Stimulated activated CD4-positive, alpha-beta T cell treated with anti-CD3 and anti-CD28 coated beads, Interleukin-2, amount 100 ng/mL, for 4 hours (primary cell): ENCODE results near the gene PLPPR3.

Experiments
- DNase-seq: peaks from one replicate; pipeline ENCODE4 v3.0.0-alpha.2; 2020; ENCODE audit warnings: low read depth

Gene PLPPR3

DNA sequence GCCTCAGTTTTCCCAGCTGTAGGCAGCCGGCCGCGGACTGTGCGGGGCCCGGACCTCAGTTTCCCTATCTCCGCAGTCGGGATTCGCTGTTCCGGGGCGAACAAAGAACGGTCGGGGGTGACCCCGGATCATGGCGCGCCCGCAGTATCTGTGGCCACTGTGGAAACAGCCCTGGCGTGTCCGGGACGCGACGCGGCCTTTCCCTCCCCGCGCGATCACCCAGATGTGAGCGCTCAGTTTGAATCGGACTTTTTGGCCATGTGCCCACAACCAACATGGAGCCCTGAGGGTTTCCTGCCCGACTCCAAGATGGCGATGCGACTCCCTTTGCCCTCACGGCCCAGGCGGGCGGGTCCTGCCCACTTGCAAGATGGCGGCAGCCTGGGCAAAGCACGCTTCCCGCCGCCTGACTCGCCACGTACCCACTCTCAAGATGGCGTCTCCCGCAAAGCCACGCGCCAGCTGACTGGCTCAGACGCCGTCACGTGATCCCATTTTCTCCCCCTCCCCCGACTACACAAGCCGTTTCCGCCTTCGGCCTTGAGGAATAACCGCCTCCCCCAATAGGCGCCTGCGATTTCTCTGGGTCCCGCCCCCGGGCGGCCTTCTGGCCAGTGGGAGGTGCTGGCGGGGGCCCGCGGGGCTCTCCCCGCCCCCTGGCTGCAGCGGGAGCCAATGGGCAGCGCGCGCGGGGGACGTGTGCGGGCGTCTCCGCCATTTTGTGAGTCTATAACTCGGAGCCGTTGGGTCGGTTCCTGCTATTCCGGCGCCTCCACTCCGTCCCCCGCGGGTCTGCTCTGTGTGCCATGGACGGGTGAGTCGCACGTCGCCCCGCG is 24.8 kb downstream of the PLPPR3 start, which contains the start of gene PTBP1:
PTBP1 (plus strand) TSS at position 761 of the 836 bp plus-strand sequence; CDS start at position 807, 46 bp downstream.
- DNase-seq, result peak; percentile 100

DNA sequence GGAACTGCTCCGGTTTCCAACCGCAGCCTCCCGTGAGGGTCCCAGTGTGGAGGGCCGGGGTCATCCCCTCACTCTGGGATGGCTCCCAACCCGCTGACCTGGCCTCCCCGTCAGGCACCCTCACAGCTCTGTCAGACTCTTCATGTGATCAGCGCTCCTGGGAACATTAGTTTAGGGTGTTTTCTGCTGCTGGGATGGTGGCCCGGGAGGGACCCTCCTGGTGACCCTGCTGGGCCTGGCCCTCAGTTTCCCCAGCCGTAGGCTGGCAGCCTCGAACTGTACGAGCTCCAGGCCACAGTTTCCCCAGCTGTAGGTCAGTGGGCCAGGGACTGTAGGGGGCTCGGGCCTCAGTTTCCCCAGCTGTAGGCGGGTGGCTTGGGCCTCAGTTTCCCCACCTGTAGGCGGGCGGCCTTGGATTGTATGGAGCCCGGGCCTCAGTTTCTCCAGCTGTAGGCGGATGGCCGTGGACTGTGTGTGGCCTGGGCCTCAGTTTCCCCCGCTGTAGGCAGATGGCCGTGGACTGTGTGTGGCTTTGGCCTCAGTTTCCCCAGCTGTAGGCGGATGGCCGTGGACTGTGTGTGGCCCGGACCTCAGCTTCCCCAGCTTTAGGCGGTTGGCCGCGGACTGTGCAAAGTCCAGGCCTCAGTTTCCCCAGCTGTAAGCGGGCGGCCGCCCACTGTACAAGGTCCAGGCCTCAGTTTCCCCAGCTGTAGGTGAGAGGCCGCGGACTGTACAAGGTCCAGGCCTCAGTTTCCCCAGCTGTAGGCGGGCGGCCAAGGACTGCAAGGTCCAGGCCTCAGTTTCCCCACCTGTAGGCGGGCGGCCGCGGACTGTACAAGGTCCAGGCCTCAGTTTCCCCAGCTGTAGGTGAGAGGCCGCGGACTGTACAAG is 25.8 kb downstream of the PLPPR3 start:
- DNase-seq, result no peak

DNA sequence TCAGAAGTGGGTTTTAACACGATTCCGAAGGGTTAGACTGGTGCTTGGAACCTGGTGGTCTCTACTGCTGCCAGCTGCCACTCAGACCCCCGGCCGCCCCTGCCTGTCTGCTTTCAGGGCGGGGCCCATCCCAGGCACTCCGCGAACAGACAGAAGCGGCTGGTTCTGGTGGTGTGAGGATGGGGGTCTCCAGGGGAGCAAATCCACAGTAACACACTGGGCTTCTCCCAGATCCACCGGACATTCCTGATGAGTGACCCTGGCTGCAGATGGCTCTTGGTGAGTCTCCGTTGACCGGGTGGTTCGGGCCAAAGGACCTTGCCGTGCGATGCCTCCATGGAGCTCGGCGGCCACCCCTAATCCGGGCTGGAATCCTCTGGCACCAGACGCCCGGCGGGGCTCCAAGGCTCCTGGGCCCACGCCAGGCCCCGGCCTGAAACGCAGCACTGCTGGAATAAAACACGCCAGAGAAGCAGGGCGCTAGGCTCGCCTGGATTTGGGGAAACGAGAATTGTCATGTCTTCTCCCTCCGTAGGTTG is 26.6 kb downstream of the PLPPR3 start:
- DNase-seq, result no peak

DNA sequence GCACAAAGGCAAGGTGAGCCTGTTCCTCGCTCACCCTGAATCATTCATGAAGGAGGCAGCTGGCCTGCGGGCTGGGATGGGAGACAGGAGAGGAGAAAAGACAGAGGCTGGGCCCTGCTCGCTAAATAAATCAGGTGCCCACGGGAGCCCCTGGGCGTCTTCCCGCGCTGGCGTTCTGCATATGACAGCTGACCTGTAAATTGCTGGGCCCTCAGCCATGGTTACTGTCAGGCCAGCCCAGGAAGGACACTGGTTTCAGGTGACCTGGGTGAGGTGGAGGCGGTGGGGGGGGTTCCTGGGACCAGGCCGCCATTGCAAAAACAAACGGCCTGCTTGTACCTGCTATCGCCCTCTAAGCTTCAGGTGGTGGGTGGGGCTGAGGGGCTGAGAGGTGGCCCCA is 27.9 kb downstream of the PLPPR3 start:
- DNase-seq, result no peak

DNA sequence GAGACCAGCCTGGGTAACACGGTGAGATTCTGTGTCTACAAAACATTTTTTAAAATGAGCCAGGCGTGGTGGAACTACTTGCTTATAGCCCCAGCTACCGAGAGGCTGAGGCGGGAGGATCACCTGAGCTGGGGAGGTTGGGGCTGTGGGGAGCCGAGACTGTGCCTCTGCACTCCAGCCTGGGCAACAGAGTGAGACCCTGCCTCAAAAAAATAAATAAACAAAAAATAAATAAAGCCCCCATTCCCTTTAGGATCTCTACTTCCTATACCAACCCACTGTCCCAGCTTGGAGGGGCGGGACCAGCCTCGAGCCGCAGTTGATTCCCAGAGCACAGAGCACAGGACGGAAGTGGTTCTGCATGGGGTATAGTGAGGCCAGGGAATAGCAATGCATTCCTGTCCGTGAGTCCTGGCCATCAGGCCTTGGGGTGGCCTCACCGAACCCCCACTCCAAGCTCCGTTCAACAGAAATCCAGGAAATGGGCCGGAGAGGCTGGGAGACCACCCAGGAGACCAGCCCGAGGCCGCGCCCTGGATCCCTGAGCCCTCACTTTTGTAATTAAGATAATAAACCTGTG is 29.4 kb downstream of the PLPPR3 start:
- no peak for DNase-seq

DNA sequence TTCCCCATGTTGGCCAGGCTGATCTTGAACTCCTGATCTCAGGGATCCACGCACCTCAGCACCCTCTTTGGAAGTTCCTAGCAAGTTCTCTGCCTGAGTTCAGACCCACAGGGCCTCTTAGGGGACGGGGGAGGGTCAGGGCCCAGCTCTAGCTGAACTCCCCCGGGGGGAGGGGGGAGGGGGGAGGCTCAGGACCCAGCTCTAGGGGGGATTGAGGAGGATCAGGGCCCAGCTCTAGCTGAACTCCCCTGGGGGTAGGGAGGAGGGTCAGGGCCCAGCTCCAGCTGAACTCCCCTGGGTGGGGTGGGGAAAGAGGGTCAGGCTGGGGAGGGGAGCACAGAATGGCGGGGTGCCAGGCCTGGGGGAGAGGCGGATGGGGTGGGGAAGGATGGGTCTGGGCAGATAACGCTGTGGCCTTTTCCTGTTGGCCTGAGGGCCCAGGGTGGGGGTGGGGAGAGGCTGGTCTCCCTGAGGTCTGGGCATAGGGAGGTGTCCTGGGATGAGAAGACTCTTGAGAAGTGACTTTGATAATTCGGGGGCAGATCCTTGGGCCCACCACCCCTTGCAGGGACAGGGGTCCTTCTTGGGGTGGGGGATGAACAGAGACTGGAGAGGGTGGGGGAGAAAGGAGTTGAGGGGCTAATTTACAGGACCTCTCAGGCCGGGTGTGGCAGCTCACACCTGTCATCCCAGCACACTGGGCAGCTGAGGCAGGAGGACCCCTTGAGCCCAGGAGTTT is 30.0 kb downstream of the PLPPR3 start:
- no peak for DNase-seq

DNA sequence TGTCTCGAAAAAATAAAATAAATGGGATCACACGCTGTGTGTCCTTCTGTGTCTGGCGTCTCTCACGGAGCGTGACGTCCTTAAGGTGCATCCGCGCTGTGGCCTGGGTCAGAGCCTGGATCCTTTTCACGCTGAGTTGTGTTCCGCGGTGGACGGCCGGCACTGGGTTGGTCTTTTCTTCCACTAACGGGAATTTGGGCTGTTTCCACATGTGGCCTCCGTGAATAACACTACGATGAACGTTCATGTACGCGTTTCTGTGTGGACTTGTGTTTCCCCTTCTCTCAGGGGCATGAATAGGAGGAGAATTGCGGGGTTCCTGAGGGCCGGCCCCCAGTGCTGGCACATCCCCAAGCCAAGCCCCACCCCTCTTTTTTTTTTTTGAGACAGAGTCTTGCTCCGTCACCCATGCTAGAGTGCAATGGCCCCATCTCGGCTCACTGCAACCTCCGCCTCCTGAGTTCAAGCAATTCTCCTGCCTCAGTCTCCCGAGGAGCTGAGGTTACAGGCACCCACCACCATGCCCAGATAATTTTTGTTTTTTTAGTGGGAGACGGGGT is 30.7 kb downstream of the PLPPR3 start:
- DNase-seq, result no peak

DNA sequence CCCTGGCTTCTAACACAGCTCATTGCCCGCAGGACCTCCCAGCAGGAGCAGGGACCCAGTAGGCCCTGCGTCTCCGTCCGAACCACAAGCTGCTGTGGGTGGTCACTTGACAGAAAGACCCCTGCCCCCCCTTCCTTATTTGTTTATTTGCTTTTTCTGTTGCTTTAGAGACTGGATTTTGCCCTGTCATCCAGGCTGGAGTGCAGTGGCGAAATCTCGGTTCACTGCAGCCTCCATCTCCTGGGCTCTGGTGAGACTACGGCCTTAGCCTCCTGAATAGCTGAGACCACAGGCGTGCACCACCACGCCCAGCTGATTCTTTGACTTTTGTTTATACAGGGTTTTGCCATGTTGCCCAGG is 32.1 kb downstream of the PLPPR3 start:
- DNase-seq, result no peak

DNA sequence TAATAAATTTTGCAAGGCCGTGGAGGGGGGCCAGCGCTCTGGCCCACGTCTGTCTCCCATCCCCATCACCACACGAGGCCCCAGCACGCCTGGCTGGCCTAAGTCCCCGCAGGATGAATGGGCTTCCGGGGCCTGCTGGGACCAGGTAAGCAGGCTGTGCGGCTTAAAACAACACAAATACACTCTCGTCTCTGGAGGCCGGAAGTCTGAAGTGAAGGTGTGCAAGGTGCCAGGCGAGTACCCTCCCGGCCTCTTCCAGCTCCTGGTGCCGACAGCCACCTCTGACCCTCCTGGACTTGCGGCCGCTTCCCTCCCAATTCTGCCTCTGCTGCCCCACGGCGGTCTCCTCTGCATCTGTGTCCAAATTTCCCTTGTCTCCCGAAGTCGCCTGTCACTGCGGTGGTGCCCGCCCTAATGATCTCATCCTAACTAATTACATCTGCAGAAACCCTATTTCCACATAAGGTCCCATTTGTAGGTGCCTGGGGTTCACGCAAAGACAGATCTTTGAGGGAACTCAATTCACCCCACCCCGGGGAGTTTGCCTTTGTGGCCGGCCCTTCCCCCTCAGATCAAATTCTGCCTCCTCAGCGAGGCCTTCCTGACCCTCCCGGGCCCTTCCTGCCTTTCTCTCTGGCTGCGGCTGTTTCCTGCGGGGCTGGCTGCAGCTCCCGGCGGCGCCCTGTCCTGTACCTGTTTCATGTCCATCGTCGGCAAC is 32.6 kb downstream of the PLPPR3 start:
- no peak for DNase-seq

DNA sequence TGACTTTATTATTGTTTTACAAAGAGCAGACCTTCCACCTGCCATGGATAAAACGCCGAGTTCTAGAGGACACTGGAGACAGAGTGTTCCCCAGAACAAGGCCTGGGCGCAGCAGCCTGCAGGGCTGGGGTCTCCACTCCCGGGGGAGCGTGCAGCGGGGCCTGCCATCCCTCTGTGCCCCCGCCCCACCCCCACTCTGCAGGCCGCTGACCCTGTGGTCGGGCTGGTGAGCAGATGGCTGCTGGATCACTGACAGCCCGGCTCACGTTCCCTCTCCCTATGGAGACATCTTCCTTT is 33.1 kb downstream of the PLPPR3 start:
- DNase-seq, result no peak

DNA sequence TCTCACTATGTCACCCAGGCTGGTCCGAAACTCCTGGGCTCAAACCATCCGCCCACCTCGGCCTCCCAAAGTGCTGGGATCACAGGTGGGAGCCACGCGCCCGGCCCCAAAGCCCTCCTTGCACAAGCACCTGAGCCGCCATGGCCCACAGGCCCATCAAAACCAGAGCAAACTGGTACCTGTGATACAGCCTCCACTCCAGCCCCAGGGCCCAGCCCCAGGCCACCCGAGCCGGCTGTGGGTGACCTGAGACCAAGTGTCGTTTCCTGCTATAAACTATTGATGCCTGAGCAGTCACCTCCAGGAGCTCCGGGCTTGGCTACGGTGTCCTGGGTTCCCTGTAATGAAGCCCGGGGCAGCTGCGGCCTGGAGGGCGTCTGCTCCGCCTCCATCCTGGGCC is 34.2 kb downstream of the PLPPR3 start:
- DNase-seq, result no peak

DNA sequence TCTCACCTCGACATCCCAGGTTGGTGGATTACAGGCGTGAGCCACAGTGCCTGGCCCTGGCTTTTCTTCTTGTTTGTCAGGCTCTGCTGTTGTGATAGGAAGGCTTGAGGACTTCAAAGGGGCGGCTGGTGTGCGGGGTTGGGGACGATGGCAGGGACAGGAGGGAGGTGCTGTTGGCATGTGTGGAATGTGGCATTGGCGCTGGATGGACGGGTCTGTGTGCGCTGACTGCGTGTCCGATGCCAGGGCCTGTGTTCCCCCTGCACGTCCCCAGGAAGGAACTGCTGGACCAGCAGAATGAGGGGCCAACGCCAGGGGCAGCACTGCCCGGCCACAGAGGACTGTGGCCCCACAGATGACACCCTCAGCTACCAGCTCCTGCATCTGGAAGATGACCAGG is 37.2 kb downstream of the PLPPR3 start:
- DNase-seq, result no peak

DNA sequence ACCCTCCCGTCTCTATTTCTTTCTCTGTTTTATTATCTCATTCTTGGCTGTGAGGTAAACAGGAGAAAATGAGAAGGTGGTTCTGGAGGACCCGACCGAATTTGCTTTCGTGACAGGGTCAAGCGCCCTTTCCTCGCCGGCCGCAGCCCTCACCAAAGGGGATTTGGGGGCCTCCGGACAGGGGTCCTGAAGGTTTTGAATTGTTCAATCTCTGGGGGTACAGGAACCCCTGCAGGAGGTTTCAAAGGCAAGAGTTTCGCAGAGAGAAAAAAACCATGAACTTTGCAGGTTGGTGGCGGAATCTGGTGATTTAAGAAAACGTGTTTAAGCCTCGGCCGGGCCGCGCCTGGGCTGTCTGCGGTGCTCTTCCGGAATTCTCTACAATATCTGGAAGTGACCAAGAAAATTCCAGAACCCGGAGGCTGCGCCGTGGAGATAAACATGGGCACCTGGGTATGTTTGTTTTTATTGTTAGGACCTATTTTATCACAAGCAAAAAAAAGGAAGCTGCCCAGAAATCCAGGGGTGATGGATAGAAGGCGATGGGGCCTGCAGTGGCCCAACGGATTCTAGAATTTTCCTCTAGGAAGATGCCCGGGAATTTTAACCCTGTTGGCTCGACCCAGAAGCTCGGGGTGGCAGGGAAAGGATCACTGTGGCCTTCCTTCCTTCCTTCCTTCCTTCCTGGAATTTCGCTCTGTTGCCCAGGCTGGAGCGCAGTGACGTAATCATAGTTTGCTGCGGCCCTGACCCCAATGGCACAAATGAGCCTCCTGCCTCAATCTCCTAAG is 38.7 kb downstream of the PLPPR3 start:
- DNase-seq, result no peak

DNA sequence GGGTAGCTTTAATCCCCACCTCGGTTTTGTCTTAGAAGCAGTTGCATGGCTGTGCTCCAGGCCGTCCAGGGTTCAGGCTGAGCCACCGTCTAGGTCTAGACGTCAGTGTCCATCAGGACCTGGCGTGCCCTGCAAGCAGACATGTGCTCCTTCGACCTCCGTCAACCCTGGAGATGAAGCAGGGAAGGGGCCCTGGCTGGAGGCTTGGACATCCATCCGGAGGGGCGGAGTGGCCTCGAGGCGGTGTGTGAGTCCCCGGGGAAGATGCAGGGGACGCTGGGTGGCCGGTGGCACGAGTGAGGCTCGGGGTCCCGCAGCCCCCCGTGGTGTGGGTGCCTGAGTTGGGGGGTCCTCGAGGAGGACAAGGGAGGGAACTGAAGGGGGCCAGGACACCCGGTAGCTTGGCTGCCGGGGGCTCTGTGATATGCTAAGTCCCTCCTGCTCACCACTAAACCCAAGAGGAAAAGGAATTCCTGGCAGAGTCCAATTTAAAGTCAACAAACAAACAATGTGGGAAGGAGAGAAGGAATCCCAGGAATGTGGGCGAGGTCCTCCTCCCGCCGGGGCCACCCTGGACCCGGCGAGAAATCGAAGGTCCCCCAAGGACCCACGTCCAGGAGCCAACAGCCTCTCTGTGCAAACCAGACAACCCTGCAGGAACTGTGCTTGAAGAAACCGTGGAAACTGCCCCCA is 39.4 kb downstream of the PLPPR3 start:
- DNase-seq, result no peak

DNA sequence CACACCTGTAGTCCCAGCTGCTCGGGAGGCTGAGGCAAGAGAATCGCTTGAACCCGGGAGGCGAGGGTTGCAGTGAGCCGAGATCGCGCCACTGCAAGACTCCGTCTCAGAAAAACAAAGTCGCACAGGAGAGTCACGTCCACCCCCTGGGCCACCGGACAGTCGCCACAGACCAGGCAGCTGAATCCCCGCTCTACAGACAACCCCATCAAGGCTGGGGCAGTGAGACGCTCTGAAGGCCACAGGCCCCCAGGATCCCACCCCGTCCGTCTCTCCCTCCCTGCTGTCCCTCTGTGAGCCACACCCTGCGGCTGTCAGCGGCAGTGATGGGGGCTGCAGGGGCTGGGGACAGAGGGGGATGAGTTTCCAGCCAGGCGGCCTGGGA is 40.0 kb downstream of the PLPPR3 start:
- no peak for DNase-seq

DNA sequence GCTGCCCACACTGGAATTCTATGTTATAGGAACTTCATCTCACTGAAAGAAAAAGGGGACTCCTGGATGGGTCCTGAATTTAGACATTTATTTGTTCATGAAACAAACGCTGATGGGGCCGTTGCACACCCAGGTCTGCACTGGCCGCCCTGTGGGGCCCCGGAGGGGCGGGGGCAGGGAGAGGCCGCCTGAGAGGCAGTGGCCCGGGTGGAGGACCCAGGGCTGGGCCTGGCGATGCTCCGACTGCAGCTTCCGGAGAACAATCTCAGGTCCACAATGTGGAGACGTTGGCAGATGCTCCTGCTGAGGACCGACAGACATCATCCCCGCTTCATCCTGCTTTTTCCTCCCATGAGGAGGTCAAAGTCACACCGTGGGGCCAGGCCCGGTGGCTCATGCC is 40.8 kb downstream of the PLPPR3 start:
- DNase-seq, result no peak

DNA sequence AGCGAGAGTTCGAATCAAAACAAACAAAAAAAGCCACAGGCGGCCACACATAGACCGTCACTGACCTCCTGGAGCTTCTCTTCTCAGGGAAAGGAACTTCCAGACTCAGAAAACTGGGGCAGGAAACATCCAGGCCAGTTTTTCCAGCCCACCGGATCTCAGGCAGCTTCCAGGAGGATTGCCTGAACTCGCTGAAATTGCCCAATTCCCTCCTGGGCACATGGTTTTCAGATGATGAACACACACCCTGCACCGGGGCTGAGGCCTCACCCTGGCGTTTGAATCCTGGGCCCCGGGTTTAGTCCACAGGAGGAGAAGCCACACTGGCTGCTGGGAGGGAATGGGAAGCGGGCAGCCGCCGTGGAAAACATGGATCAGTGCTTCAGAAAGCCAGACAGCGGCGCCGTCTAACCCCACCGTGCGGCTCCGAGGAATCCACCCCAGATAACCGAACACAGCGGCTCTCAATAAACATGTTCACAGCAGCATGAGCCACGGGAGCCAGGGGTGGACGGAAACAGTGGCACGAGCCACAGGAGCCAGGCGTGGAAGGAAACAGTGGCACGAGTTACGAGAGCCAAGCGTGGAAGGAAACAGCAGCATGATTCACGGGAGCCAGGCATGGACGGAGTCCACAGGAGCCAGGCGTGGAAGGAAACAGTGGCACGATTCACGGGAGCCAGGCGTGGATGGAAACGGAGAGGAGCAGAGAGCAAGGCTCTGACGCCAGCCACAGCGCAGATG is 42.7 kb downstream of the PLPPR3 start:
- DNase-seq, result no peak

DNA sequence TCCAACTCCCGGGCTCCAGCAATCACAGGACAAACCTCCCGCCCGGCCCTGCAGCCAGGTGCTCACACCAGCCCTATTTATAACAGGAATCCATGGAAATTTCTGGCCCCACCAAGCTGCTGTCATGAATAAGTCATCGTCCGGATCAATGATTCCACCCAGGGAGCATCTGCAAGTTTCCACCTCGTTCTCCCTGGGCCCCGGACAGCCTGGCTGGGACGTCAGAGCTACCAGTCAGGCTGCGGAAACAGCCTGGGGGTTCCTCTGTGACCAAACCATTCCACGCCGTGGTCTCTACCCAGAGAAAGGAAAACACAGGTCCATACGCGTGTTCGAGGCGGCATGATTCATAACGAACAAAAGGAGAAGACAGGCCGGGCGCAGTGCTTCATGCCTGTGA is 45.2 kb downstream of the PLPPR3 start:
- DNase-seq, result no peak
